Neural cell (in vitro differentiated cells): Measurements from ENCODE around the gene FAM162B. TPM values are rescaled to one million over a fixed set of nuclear protein-coding genes. Genes with fewer than 3 reads are reported as not detected.

Experiments
- H2AFZ ChIP-seq: fragments of 200-600, 300-800 bp; sonication (generic), shearing (Covaris generic); 2 replicates; pipeline ENCODE4 v1.6.0; 2014; ENCODE audit warnings: low read depth, mild to moderate bottlenecking, antibody characterized with exemption, low read length, moderate library complexity
- H3F3A ChIP-seq: fragments of 200-600 bp; shearing (Covaris generic); 2 replicates; pipeline ENCODE4 v1.6.1; 2016; ENCODE audit warnings: mild to moderate bottlenecking, moderate library complexity, mixed read lengths, antibody characterized with exemption, low read length; ENCODE audit not compliant: insufficient read depth, poor library complexity, severe bottlenecking
- H3K27ac ChIP-seq: fragments of 200-600, 300-800 bp; sonication (generic), shearing (Covaris generic); 2 replicates; pipeline ENCODE4 v1.5.1; 2014; ENCODE audit warnings: mild to moderate bottlenecking, low read length, moderate library complexity
- H3K27me3 ChIP-seq: fragments of 300-800, 200-600 bp; sonication (generic), shearing (Covaris generic); 2 replicates; pipeline ENCODE4 v1.6.0; 2014; ENCODE audit warnings: mild to moderate bottlenecking, low read depth, low read length, moderate library complexity; ENCODE audit not compliant: insufficient read depth
- H3K36me3 ChIP-seq: fragments of 300-800, 200-600 bp; sonication (generic), shearing (Covaris generic); 2 replicates; pipeline ENCODE4 v1.5.1; 2014; ENCODE audit warnings: mild to moderate bottlenecking, antibody characterized with exemption, low read length, moderate library complexity; ENCODE audit not compliant: insufficient read depth
- H3K4me2 ChIP-seq: fragments of 300-800, 200-600 bp; sonication (generic), shearing (Covaris generic); 2 replicates; pipeline ENCODE4 v1.6.0; 2014; ENCODE audit warnings: mild to moderate bottlenecking, low read length
- H3K4me3 ChIP-seq: fragments of 300-800, 200-600 bp; sonication (generic), shearing (Covaris generic); 2 replicates; pipeline ENCODE4 v1.5.1; 2014; ENCODE audit warnings: mild to moderate bottlenecking, low read length, moderate library complexity
- H3K79me2 ChIP-seq: fragments of 200-600 bp; shearing (Covaris generic); replicated peaks from 2 replicates; pipeline ENCODE4 v1.6.0; 2014; ENCODE audit warnings: mild to moderate bottlenecking, low read length, moderate library complexity; ENCODE audit not compliant: insufficient read depth
- H3K9ac ChIP-seq: fragments of 300-800, 200-600 bp; sonication (generic), shearing (Covaris generic); 2 replicates; pipeline ENCODE4 v1.6.1; 2016; ENCODE audit warnings: mild to moderate bottlenecking, low read length, mixed read lengths
- H3K9me2 ChIP-seq: fragments of 200-600 bp; shearing (Covaris generic); 2 replicates; pipeline ENCODE4 v1.6.1; 2016; ENCODE audit warnings: mild to moderate bottlenecking, low read length, mixed read lengths; ENCODE audit not compliant: insufficient read depth
- H3K9me3 ChIP-seq: fragments of 200-600, 300-800 bp; sonication (generic), shearing (Covaris generic); 2 replicates; pipeline ENCODE4 v1.6.1; 2016; ENCODE audit warnings: mild to moderate bottlenecking, mixed run types, low read length, moderate library complexity, mixed read lengths
- H4K20me1 ChIP-seq: fragments of 200-600 bp; shearing (Covaris generic); 2 replicates; pipeline ENCODE4 v1.6.1; 2016; ENCODE audit warnings: mild to moderate bottlenecking, mixed run types; ENCODE audit not compliant: insufficient read depth
- CTCF ChIP-seq: fragments of 450-650 bp; IDR thresholded peaks from 2 replicates; pipeline ENCODE4 v1.5.1; 2014; ENCODE audit warnings: antibody characterized with exemption, mild to moderate bottlenecking, moderate library complexity; ENCODE audit not compliant: poor library complexity, severe bottlenecking
- EP300 ChIP-seq: fragments of 450-650 bp; conservative IDR thresholded peaks from 2 replicates; pipeline ENCODE4 v1.6.1; 2014; ENCODE audit warnings: antibody characterized with exemption, mild to moderate bottlenecking, moderate library complexity; ENCODE audit not compliant: poor library complexity, severe bottlenecking
- EZH2 ChIP-seq: fragments of 200-600, 300-800 bp; shearing (Covaris generic), sonication (generic); IDR thresholded peaks from 2 replicates; pipeline ENCODE4 v1.6.1; 2014; ENCODE audit warnings: antibody characterized with exemption, low read length, borderline replicate concordance, mild to moderate bottlenecking; ENCODE audit not compliant: insufficient read depth, poor library complexity, severe bottlenecking
- MXI1 ChIP-seq: fragments of 450-650 bp; conservative IDR thresholded peaks from 2 replicates; pipeline ENCODE4 v1.6.1; 2014; ENCODE audit warnings: antibody characterized with exemption, mild to moderate bottlenecking; ENCODE audit not compliant: poor library complexity, severe bottlenecking
- POLR2AphosphoS5 ChIP-seq: IDR thresholded peaks from 2 replicates; pipeline ENCODE4 v1.6.1; 2012
- RAD21 ChIP-seq: fragments of 450-650 bp; conservative IDR thresholded peaks from 2 replicates; pipeline ENCODE4 v1.6.1; 2014; ENCODE audit warnings: antibody characterized with exemption, mild to moderate bottlenecking, moderate library complexity
- REST ChIP-seq: IDR thresholded peaks from 2 replicates; pipeline ENCODE4 v1.6.1; 2012; ENCODE audit warnings: borderline replicate concordance
- SMC3 ChIP-seq: fragments of 450-650 bp; conservative IDR thresholded peaks from 2 replicates; pipeline ENCODE4 v1.6.1; 2014; ENCODE audit warnings: antibody characterized with exemption, mild to moderate bottlenecking, moderate library complexity; ENCODE audit not compliant: poor library complexity
- TAF1 ChIP-seq: IDR thresholded peaks from 2 replicates; pipeline ENCODE4 v1.6.1; 2012; ENCODE audit warnings: low read depth
- polyA plus RNA-seq: library from polyadenylated mRNA; depleted of rRNA; stranded (reverse); fragments of >200 nt; gene quantifications from 2 replicates; pipeline ENCODE4 v1.2.3, GENCODE V29; 2014

Gene FAM162B
- polyA plus RNA-seq, 1 donor from 2014 or later, result not detected

GRCh38 chr6:116793224-116793623 lies 27.7 kb upstream of the FAM162B start:
- no peak overlapping the region for H3K9ac ChIP-seq
- H3K9me2 ChIP-seq, result no peaks in the 10 kb centered on the region
- H3K4me2 ChIP-seq, result no peak overlapping the region
- no peaks in the 10 kb centered on the region for H4K20me1 ChIP-seq
- no peaks in the 10 kb centered on the region for H3F3A ChIP-seq
- no peak overlapping the region for H3K27ac ChIP-seq
- TF ChIP-seq RAD21 (no peak), POLR2AphosphoS5 (no peak), SMC3 (no peak), CTCF (no peak), MXI1 (no peak), TAF1 (no peak), REST (no peak)
- H3K79me2 ChIP-seq, result no peaks in the 10 kb centered on the region
- H3K9me3 ChIP-seq, result no peaks in the 10 kb centered on the region
- no peak overlapping the region for H3K4me3 ChIP-seq
- H3K27me3 ChIP-seq, result no peaks in the 10 kb centered on the region
- H3K36me3 ChIP-seq, result no peaks in the 10 kb centered on the region
- no peak overlapping the region for H2AFZ ChIP-seq

GRCh38 chr6:116783852-116784251 lies 18.3 kb upstream of the FAM162B start:
- no peaks in the 10 kb centered on the region for H3K9me3 ChIP-seq
- no peak overlapping the region for H3K4me2 ChIP-seq
- TF ChIP-seq EZH2, result no peak
- no peak for TF ChIP-seq POLR2AphosphoS5
- no peak for TF ChIP-seq RAD21
- no peak for TF ChIP-seq MXI1
- TF ChIP-seq SMC3, result no peak
- TF ChIP-seq TAF1, result no peak
- TF ChIP-seq CTCF, result no peak
- TF ChIP-seq EP300, result no peak
- TF ChIP-seq REST, result no peak
- H3K27me3 ChIP-seq, result no peaks in the 10 kb centered on the region
- no peak overlapping the region for H3K27ac ChIP-seq
- no peaks in the 10 kb centered on the region for H3K79me2 ChIP-seq
- no peak overlapping the region for H3K4me3 ChIP-seq
- no peaks in the 10 kb centered on the region for H4K20me1 ChIP-seq
- no peaks in the 10 kb centered on the region for H3K9me2 ChIP-seq
- no peaks in the 10 kb centered on the region for H3F3A ChIP-seq
- H3K9ac ChIP-seq, result no peak overlapping the region
- H3K36me3 ChIP-seq, result no peaks in the 10 kb centered on the region
- H2AFZ ChIP-seq, result no peak overlapping the region
